ENCODE measurements around the gene NOS2.
"Not testable (repeated sequence)": the region's sequence is repeated elsewhere in the genome, so short reads cannot be mapped to it uniquely, and the experiment has no call there.

- not testable (repeated sequence) for TF ChIP-seq POLR2A, CTCF (IDR thresholded peaks at IDR 0.05)
Measured at GRCh38 chr17:27846808-27847307, 46.5 kb upstream of the NOS2 start.

All from uterus (tissue), 2 donors.